ENCODE measurements around the gene FAM240A.

The FAM240A gene

GRCh38 chr3:46599590-46599989, 12.7 kb upstream of the FAM240A start:
- DNase-seq (no peak), ATAC-seq (replicated peaks) (no peak)
- Mint-ChIP-seq H3K27ac (no peak overlapping the region), H3K27me3 (peaks cover 11 to 27% of the 10 kb centered on the region in 2 donors), H3K4me3 (no peak overlapping the region), H3K9me3 (no peaks in the 10 kb centered on the region), H3K4me1 (ENCODE audit: low read depth in 2 of 2) (no peaks in the 10 kb centered on the region), H3K36me3 (ENCODE audit: insufficient read depth) (no peaks in the 10 kb centered on the region)

GRCh38 chr3:46603446-46604046, 8.8 kb upstream of the FAM240A start:
- DNase-seq (no peak), ATAC-seq (replicated peaks) (no peak)
- Mint-ChIP-seq H3K4me3 (no peak overlapping the region), H3K36me3 (ENCODE audit: insufficient read depth) (no peaks in the 10 kb centered on the region), H3K27me3 (peaks cover 7 to 17% of the 10 kb centered on the region in 2 donors), H3K27ac (no peak overlapping the region), H3K4me1 (ENCODE audit: low read depth in 2 of 2) (no peaks in the 10 kb centered on the region), H3K9me3 (no peaks in the 10 kb centered on the region)

- Mint-ChIP-seq H3K4me1 (ENCODE audit: low read depth in 2 of 2) (no peaks in the 10 kb centered on the region), H3K27ac (no peak overlapping the region), H3K27me3 (peaks cover 7 to 16% of the 10 kb centered on the region in 2 donors)
Observed at GRCh38 chr3:46604127-46604526, 8.2 kb upstream of the FAM240A start.

GRCh38 chr3:46607603-46608028, 4.7 kb upstream of the FAM240A start:
- ATAC-seq (replicated peaks): no peak
- DNase-seq: no peak
- peaks cover 17 to 31% of the 10 kb centered on the region in 2 donors for H3K27me3 Mint-ChIP-seq
- H3K4me1 Mint-ChIP-seq (ENCODE audit: low read depth in 2 of 2): no peaks in the 10 kb centered on the region
- no peaks in the 10 kb centered on the region for H3K9me3 Mint-ChIP-seq
- H3K4me3 Mint-ChIP-seq: no peak overlapping the region
- H3K27ac Mint-ChIP-seq: no peak overlapping the region
- H3K36me3 Mint-ChIP-seq (ENCODE audit: insufficient read depth): no peaks in the 10 kb centered on the region

More at GRCh38 chr3:46604127-46604526, 8.2 kb upstream of the FAM240A start:
- Mint-ChIP-seq H3K9me3 (no peaks in the 10 kb centered on the region), H3K4me3 (no peak overlapping the region), H3K36me3 (ENCODE audit: insufficient read depth) (no peaks in the 10 kb centered on the region)
- no peak for DNase-seq
- no peak for ATAC-seq (replicated peaks)

GRCh38 chr3:46609212-46609721, 3.1 kb upstream of the FAM240A start:
- no peaks in the 10 kb centered on the region for H3K9me3 Mint-ChIP-seq
- peaks cover 17 to 47% of the 10 kb centered on the region in 2 donors for H3K27me3 Mint-ChIP-seq
- H3K36me3 Mint-ChIP-seq (ENCODE audit: insufficient read depth): no peaks in the 10 kb centered on the region
- no peak overlapping the region for H3K4me3 Mint-ChIP-seq
- H3K27ac Mint-ChIP-seq: no peak overlapping the region
- DNase-seq (no peak), ATAC-seq (replicated peaks) (no peak)
- H3K4me1 Mint-ChIP-seq (ENCODE audit: low read depth in 2 of 2): no peaks in the 10 kb centered on the region

- DNase-seq: no peak
- Mint-ChIP-seq H3K27me3 (peaks cover 21 to 52% of the 10 kb centered on the region in 2 donors), H3K36me3 (ENCODE audit: insufficient read depth) (no peaks in the 10 kb centered on the region), H3K4me3 (no peak overlapping the region), H3K4me1 (ENCODE audit: low read depth in 2 of 2) (no peaks in the 10 kb centered on the region), H3K9me3 (no peaks in the 10 kb centered on the region), H3K27ac (no peak overlapping the region)
- no peak for ATAC-seq (replicated peaks)
Observed at GRCh38 chr3:46609944-46610722, 2.2 kb upstream of the FAM240A start.

GRCh38 chr3:46613313-46614005, 1.1 kb downstream of the FAM240A start:
- H3K9me3 Mint-ChIP-seq: no peaks in the 10 kb centered on the region
- DNase-seq (no peak), ATAC-seq (replicated peaks) (no peak)
- no peaks in the 10 kb centered on the region for H3K36me3 Mint-ChIP-seq (ENCODE audit: insufficient read depth)
- H3K4me1 Mint-ChIP-seq (ENCODE audit: low read depth in 2 of 2): no peaks in the 10 kb centered on the region
- no peak overlapping the region for H3K4me3 Mint-ChIP-seq
- H3K27ac Mint-ChIP-seq: no peak overlapping the region
- H3K27me3 Mint-ChIP-seq: peaks cover 34 to 78% of the 10 kb centered on the region in 2 donors

- ATAC-seq (replicated peaks) (no peak), DNase-seq (no peak)
- no peak overlapping the region for H3K27ac Mint-ChIP-seq
- no peak overlapping the region for H3K4me3 Mint-ChIP-seq
- peaks cover 42 to 87% of the 10 kb centered on the region in 2 donors for H3K27me3 Mint-ChIP-seq
- H3K4me1 Mint-ChIP-seq (ENCODE audit: low read depth in 2 of 2): no peaks in the 10 kb centered on the region
- no peaks in the 10 kb centered on the region for H3K9me3 Mint-ChIP-seq
- no peaks in the 10 kb centered on the region for H3K36me3 Mint-ChIP-seq (ENCODE audit: insufficient read depth)
Observed at GRCh38 chr3:46614431-46614830, 2.1 kb downstream of the FAM240A start.

GRCh38 chr3:46615050-46615775, 2.9 kb downstream of the FAM240A start:
- Mint-ChIP-seq H3K27ac (no peak overlapping the region), H3K27me3 (peaks cover 48 to 89% of the 10 kb centered on the region in 2 donors), H3K9me3 (no peaks in the 10 kb centered on the region), H3K36me3 (ENCODE audit: insufficient read depth) (no peaks in the 10 kb centered on the region), H3K4me3 (no peak overlapping the region), H3K4me1 (ENCODE audit: low read depth in 2 of 2) (no peaks in the 10 kb centered on the region)
- DNase-seq (no peak), ATAC-seq (replicated peaks) (no peak)

- no peak for ATAC-seq (replicated peaks)
- DNase-seq: no peak
- Mint-ChIP-seq H3K9me3 (no peaks in the 10 kb centered on the region), H3K36me3 (ENCODE audit: insufficient read depth) (no peaks in the 10 kb centered on the region), H3K27ac (no peak overlapping the region), H3K4me1 (ENCODE audit: low read depth in 2 of 2) (no peaks in the 10 kb centered on the region), H3K4me3 (no peak overlapping the region), H3K27me3 (peaks cover 43 to 88% of the 10 kb centered on the region in 2 donors)
Observed at GRCh38 chr3:46615976-46616375, 3.7 kb downstream of the FAM240A start.

GRCh38 chr3:46617941-46618340, 5.6 kb downstream of the FAM240A start:
- Mint-ChIP-seq H3K27ac (no peak overlapping the region), H3K4me1 (ENCODE audit: low read depth in 2 of 2) (no peaks in the 10 kb centered on the region), H3K36me3 (ENCODE audit: insufficient read depth) (no peaks in the 10 kb centered on the region), H3K9me3 (no peaks in the 10 kb centered on the region), H3K27me3 (peaks cover 42 to 72% of the 10 kb centered on the region in 2 donors), H3K4me3 (no peak overlapping the region)
- no peak for ATAC-seq (replicated peaks)
- DNase-seq: no peak

- ATAC-seq (replicated peaks): no peak
- Mint-ChIP-seq H3K36me3 (ENCODE audit: insufficient read depth) (no peaks in the 10 kb centered on the region), H3K27me3 (peaks cover 45 to 55% of the 10 kb centered on the region in 2 donors), H3K27ac (no peak overlapping the region), H3K9me3 (no peaks in the 10 kb centered on the region), H3K4me3 (no peak overlapping the region), H3K4me1 (ENCODE audit: low read depth in 2 of 2) (no peaks in the 10 kb centered on the region)
- no peak for DNase-seq
Observed at GRCh38 chr3:46619845-46620778, 7.8 kb downstream of the FAM240A start.

Data from effector memory CD8-positive, alpha-beta T cell (primary cell).